ENCODE measurements around the gene RFTN1.

DNA sequence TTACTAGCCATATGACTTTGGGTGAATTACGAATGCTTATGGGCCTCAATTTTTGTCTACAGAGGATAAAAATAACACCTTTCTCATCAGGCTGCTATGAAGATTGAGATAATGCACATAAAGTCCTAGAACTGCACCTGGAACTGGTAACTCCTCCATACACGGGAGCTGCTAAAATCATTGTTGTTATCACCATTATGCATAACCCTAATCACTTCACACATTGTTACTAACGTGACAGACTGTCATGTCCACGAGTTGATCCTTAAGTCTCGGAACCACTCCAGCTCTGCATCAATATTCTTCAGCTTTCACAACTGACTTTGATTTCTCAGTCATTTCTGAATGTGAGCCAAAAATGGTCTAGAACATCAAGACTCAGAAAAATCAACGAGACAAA is 64.1 kb downstream of the RFTN1 start:
- TF ChIP-seq, protein P1, sequence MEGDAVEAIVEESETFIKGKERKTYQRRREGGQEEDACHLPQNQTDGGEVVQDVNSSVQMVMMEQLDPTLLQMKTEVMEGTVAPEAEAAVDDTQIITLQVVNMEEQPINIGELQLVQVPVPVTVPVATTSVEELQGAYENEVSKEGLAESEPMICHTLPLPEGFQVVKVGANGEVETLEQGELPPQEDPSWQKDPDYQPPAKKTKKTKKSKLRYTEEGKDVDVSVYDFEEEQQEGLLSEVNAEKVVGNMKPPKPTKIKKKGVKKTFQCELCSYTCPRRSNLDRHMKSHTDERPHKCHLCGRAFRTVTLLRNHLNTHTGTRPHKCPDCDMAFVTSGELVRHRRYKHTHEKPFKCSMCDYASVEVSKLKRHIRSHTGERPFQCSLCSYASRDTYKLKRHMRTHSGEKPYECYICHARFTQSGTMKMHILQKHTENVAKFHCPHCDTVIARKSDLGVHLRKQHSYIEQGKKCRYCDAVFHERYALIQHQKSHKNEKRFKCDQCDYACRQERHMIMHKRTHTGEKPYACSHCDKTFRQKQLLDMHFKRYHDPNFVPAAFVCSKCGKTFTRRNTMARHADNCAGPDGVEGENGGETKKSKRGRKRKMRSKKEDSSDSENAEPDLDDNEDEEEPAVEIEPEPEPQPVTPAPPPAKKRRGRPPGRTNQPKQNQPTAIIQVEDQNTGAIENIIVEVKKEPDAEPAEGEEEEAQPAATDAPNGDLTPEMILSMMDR (IDR thresholded peaks at IDR 0.05 in 2 of 3, conservative IDR thresholded peaks at IDR 0.05 in 1 of 3; ENCODE audit: control insufficient read depth in 2 of 3, extremely low read depth in 1 of 3, insufficient read depth in 1 of 3, low read depth in 3 of 3, low read length in 3 of 3), result no peak
- TF ChIP-seq CEBPB (IDR thresholded peaks at IDR 0.05; ENCODE audit: borderline replicate concordance in 1 of 2, low read depth in 2 of 2, low read length in 2 of 2) (no peak), TARDBP (IDR thresholded peaks at IDR 0.05; ENCODE audit: borderline replicate concordance) (no peak), ZNF384 (IDR thresholded peaks at IDR 0.05; ENCODE audit: borderline replicate concordance, low read depth, low read length) (no peak), EZH2 (IDR thresholded peaks at IDR 0.05; ENCODE audit: borderline replicate concordance, control insufficient read depth, low read depth, low read length) (no peak), ZNF274 (IDR thresholded peaks at IDR 0.05; ENCODE audit: insufficient read depth, insufficient read length) (no peak)
- TF ChIP-seq, protein P2, sequence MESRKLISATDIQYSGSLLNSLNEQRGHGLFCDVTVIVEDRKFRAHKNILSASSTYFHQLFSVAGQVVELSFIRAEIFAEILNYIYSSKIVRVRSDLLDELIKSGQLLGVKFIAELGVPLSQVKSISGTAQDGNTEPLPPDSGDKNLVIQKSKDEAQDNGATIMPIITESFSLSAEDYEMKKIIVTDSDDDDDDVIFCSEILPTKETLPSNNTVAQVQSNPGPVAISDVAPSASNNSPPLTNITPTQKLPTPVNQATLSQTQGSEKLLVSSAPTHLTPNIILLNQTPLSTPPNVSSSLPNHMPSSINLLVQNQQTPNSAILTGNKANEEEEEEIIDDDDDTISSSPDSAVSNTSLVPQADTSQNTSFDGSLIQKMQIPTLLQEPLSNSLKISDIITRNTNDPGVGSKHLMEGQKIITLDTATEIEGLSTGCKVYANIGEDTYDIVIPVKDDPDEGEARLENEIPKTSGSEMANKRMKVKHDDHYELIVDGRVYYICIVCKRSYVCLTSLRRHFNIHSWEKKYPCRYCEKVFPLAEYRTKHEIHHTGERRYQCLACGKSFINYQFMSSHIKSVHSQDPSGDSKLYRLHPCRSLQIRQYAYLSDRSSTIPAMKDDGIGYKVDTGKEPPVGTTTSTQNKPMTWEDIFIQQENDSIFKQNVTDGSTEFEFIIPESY (IDR thresholded peaks at IDR 0.05), result no peak
- TF ChIP-seq, protein P3, sequence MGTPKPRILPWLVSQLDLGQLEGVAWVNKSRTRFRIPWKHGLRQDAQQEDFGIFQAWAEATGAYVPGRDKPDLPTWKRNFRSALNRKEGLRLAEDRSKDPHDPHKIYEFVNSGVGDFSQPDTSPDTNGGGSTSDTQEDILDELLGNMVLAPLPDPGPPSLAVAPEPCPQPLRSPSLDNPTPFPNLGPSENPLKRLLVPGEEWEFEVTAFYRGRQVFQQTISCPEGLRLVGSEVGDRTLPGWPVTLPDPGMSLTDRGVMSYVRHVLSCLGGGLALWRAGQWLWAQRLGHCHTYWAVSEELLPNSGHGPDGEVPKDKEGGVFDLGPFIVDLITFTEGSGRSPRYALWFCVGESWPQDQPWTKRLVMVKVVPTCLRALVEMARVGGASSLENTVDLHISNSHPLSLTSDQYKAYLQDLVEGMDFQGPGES (IDR thresholded peaks at IDR 0.05), result no peak
